Peyer's patch (tissue), 4 donors: ENCODE measurements around the gene RIMS4. TPM values are rescaled to one million over a fixed set of nuclear protein-coding genes. Genes with fewer than 3 reads are reported as not detected.

ENCODE experiments used
- DNase-seq, 3 donors: peaks; one replicate each; pipeline ENCODE4 v3.0.0-alpha.2; 2017 to 2019
- H3K27ac ChIP-seq, 4 donors: fragments of 200-600 bp; sonication (generic); one replicate each; pipeline ENCODE4 v1.5.1; 2016 to 2019
- H3K27me3 ChIP-seq, 2 donors: fragments of 200-600 bp; sonication (generic); one replicate each; pipeline ENCODE4 v1.5.1; 2019
- H3K36me3 ChIP-seq, 3 donors: fragments of 200-600 bp; sonication (generic); one replicate each; pipeline ENCODE4 v1.5.1; 2016 to 2019
- H3K4me1 ChIP-seq, 4 donors: fragments of 200-600 bp; sonication (generic); one replicate each; pipeline ENCODE4 v1.5.1; 2016 to 2019
- H3K4me3 ChIP-seq, 4 donors: fragments of 200-600 bp; sonication (generic); 1 replicate in 3 of 4; 2 replicates in 1 of 4; pipeline ENCODE4 v1.5.1; 2016 to 2019; ENCODE audit warnings: mild to moderate bottlenecking in 1 of 4
- H3K9me3 ChIP-seq, 4 donors: fragments of 200-600 bp; sonication (generic); one replicate each; pipeline ENCODE4 v1.5.1; 2016 to 2019; ENCODE audit warnings: mild to moderate bottlenecking in 1 of 4
- CTCF ChIP-seq, 6 experiments: fragments of 450-650 bp in 4 of 6; fragments of 200-600 bp in 2 of 6; sonication (generic) in 1 of 6; IDR thresholded peaks; one replicate each; pipeline ENCODE4 v1.5.1; 2017 to 2019; ENCODE audit warnings: antibody characterized with exemption in 6 of 6, mild to moderate bottlenecking in 3 of 6, moderate library complexity in 1 of 6
- POLR2A ChIP-seq, 2 donors: fragments of 450-650 bp; IDR thresholded peaks; one replicate each; pipeline ENCODE4 v1.5.1; 2017; ENCODE audit warnings: antibody characterized with exemption in 2 of 2, mild to moderate bottlenecking in 2 of 2, moderate library complexity in 2 of 2
- total RNA-seq, 4 donors: library from RNA; depleted of rRNA; stranded (reverse); fragments of >200 nt; gene quantifications; one replicate each; pipeline ENCODE4 v1.1.0, GENCODE V29; 2016

Gene RIMS4
- total RNA-seq, 4 donors from 2014 or later, result 0.13 to 0.18 TPM; not detected in 2

- H3K27me3 ChIP-seq, result peaks cover 0 to 17% of the 10 kb centered on the region in 2 donors
- peaks cover 0 to 9% (median 2%) of the 10 kb centered on the region in 4 donors for H3K4me1 ChIP-seq
- peaks cover 0 to 8% (median 4%) of the 10 kb centered on the region in 4 donors for H3K9me3 ChIP-seq
- no peak for DNase-seq
- no peak for TF ChIP-seq CTCF (IDR thresholded peaks at IDR 0.05)
- no peaks in the 10 kb centered on the region for H3K36me3 ChIP-seq
- H3K27ac ChIP-seq, result no peak overlapping the region
- no peak overlapping the region for H3K4me3 ChIP-seq
Observed at GRCh38 chr20:44807684-44808056, 2.7 kb downstream of the RIMS4 start.

GRCh38 chr20:44807051-44807683 lies 3.2 kb downstream of the RIMS4 start:
- TF ChIP-seq CTCF (IDR thresholded peaks at IDR 0.05), result no peak
- no peak for TF ChIP-seq POLR2A (IDR thresholded peaks at IDR 0.05)
- peaks cover 0 to 9% (median 2%) of the 10 kb centered on the region in 4 donors for H3K4me1 ChIP-seq
- H3K36me3 ChIP-seq, result no peaks in the 10 kb centered on the region
- H3K9me3 ChIP-seq, result peaks cover 0 to 6% (median 2%) of the 10 kb centered on the region in 4 donors
- no peak overlapping the region for H3K27ac ChIP-seq
- peaks cover 0 to 17% of the 10 kb centered on the region in 2 donors for H3K27me3 ChIP-seq
- DNase-seq, result no peak
- H3K4me3 ChIP-seq, result no peak overlapping the region

GRCh38 chr20:44805979-44806620 lies 4.2 kb downstream of the RIMS4 start:
- Histone ChIP-seq H3K4me1 (peaks cover 0 to 9% (median 2%) of the 10 kb centered on the region in 4 donors), H3K27ac (no peak overlapping the region), H3K36me3 (no peaks in the 10 kb centered on the region), H3K4me3 (no peak overlapping the region), H3K9me3 (no peaks in the 10 kb centered on the region), H3K27me3 (peaks cover 0 to 17% of the 10 kb centered on the region in 2 donors)
- DNase-seq, result peak in 1 of 3 donors; percentile 50
- no peak for TF ChIP-seq POLR2A (IDR thresholded peaks at IDR 0.05)
- TF ChIP-seq CTCF (IDR thresholded peaks at IDR 0.05), result no peak

GRCh38 chr20:44805335-44805978 lies 4.9 kb downstream of the RIMS4 start:
- TF ChIP-seq POLR2A (IDR thresholded peaks at IDR 0.05), result no peak
- TF ChIP-seq CTCF (IDR thresholded peaks at IDR 0.05), result no peak
- no peaks in the 10 kb centered on the region for H3K36me3 ChIP-seq
- H3K9me3 ChIP-seq, result no peaks in the 10 kb centered on the region
- H3K27ac ChIP-seq, result no peak overlapping the region
- peaks cover 0 to 13% of the 10 kb centered on the region in 2 donors for H3K27me3 ChIP-seq
- peaks cover 0 to 5% (median under 1%) of the 10 kb centered on the region in 4 donors for H3K4me1 ChIP-seq
- no peak for DNase-seq
- H3K4me3 ChIP-seq, result no peak overlapping the region

- no peak overlapping the region for H3K4me3 ChIP-seq
- TF ChIP-seq POLR2A (IDR thresholded peaks at IDR 0.05) (no peak), CTCF (IDR thresholded peaks at IDR 0.05) (no peak)
- no peaks in the 10 kb centered on the region for H3K36me3 ChIP-seq
- no peak overlapping the region for H3K27ac ChIP-seq
- no peak for DNase-seq
- H3K27me3 ChIP-seq, result no peaks in the 10 kb centered on the region
- no peaks in the 10 kb centered on the region for H3K4me1 ChIP-seq
- H3K9me3 ChIP-seq, result no peaks in the 10 kb centered on the region
Observed at GRCh38 chr20:44803383-44803941, 6.9 kb downstream of the RIMS4 start.
